GM21619 (cell line): ENCODE measurements around the gene IQSEC1.

ENCODE experiments used
- ATAC-seq: cut with Tn5 transposase; IDR thresholded peaks from one replicate; pipeline ENCODE4 v1.9.1; 2021; ENCODE audit not compliant: unreplicated experiment

Gene IQSEC1

DNA sequence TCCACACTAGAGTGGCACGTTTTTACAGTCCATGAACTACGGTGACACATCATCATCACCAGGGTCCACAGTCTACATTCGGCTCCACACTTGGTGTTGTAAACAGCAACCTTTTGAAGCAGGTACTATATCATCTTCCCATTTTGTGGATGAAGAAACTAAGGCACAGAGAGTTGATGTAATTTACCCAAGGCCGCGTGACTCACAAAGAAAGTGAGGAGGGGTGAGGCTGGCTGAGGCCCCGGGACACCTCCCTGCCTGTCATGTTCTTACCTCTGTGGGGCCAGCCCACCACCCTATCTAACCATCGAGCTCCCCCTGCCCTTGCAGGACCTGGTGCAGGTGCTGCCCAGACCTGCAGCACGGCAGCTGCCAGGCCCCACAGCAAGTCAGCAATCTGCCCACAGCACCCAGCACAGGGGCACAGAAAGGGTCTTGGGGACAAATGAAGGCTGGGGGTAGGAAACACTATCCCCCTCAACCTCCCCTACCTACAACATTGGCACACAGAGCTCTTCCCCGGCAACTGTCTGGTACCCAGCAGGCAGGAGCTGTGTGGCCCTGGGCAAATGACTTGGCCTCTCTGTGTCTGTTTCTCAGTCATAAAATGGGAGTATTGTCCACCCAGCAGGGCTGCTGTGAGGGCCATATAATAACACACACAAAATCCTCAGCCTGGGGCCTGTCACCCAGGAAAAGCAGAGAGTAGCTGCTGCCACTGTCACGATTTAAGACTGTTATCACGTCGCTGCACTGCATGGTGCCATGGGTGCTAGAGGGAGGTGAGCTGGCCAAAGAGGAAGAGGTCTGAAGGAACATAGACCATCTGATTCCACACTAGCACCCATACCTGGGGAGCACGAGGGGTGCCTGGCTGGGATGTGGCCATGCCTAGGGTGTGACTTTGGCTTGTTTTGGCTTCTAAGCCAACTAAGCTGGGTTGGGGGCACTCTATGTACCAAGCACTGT is 115.1 kb downstream of the IQSEC1 start:
- no peak for ATAC-seq

- ATAC-seq: no peak
Measured at GRCh38 chr3:12957339-12957738, 115.9 kb downstream of the IQSEC1 start.

DNA sequence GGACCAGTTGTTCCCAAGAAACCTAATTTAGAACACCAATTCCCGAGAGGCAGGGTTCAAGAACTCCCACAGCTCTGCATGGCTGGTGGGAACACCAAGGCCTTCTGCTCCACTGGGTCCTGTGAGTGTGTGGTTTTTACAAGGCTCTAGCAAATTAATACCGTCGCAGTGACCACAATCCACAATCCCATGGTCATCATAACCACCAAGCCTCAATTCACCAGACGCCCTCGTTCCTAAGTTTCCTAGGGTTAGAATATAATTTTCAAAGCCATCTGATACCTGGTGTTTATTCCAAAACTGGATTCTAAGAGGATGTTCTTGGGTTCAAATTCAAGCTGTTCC is 116.9 kb downstream of the IQSEC1 start:
- ATAC-seq: no peak

GRCh38 chr3:12955651-12956315 is 117.4 kb downstream of the IQSEC1 start:
- no peak for ATAC-seq

DNA sequence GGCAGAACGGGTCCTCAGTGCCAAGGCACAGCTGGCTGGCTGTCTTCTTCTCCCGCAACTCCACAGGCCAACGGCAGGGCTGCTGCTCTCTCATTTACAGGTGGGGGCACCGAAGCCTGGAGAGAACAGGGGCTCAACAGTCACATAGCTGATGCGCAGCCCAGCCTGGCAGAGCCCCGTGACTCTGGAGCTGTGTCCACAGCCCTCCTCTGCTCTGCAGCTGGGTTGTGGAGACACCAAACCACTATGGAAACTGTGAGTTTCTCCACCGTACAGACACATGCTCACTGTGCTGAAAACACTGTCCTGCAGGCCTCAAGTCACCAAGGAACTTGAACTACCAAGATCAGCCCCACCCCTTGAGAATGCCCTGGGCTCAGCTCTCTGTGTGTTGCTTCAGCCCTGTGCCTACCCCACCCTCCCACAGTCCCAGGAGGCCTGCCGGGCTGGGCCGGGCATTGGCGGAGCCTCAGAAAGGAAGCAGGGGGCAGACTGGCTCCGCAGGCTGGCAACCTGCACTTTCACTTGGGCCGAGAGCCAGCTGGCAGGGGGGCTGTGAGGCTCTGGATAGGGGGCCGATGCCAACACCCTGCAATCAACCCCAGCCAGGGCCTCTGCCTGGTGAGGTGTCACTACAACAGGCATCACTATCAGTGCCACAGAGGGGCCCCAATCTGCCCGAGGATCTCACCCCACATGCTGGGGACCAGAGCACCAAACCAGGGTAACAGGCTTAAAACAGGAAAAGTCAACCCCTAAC is 118.2 kb downstream of the IQSEC1 start:
- peak; percentile 61 for ATAC-seq

- no peak for ATAC-seq
Measured at GRCh38 chr3:12954180-12954579, 119.0 kb downstream of the IQSEC1 start.

GRCh38 chr3:12953201-12953995 is 119.8 kb downstream of the IQSEC1 start:
- no peak for ATAC-seq

DNA sequence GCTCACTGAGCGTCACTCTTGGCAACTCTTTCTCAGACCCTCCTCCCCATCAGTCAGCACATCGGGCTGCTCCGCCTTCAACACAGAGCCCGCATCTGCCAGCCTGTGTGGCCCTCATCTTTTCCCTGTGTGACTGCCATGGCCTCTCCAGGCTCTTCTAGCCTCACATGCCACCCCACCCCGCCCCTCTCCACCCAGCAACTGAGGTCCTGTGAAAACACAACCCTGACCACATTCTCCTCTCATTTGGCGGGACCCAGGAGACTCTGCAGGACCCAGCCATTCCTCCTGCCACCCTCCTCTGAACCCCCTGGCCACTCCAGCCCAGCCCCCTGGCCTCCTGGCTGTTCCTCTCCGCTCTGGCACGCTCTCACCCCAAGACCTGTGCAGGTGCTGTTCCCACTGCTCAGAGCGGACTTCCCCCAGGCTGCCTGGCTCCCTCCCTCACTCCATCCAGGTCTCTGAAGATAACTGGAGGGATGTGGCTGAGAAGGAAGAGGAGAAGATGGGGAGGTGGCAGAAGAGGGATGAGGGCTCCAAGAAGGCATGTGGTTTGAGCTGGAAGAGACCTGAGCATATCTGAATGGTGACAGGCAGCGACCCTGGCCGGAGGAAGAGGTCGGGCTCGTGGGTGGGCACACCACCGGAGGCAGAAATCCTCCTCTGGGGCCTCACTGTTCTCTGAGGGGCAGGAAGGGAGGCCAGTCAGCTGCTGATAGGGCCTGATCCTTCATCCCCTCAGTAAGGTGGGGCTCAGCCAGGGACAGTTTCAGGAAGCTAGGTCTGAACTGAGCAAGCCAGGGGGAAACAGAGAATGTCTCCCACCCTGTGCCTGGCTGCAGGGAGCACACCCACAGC is 120.7 kb downstream of the IQSEC1 start:
- no peak for ATAC-seq

GRCh38 chr3:12948891-12949711 is 124.1 kb downstream of the IQSEC1 start:
- peak; percentile 73 for ATAC-seq

DNA sequence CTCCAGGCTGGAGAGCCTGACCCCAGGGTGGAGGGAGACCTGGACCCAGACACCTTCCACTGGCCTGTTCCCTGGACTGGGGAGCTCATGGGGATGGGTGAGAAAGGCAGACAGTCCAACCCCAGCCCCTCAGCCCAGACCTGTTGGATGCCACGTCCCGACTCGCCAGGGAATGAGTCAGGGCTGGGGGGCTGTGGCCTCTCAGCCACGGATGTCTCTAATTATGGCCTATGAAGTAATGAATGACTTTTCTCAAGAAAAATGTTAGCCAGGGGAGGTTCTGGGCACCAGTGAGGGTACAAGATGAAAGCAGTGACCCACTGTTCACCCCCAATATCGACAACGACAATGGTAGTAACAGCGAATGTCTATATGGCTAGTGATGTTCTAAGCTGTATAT is 124.9 kb downstream of the IQSEC1 start:
- ATAC-seq: no peak

DNA sequence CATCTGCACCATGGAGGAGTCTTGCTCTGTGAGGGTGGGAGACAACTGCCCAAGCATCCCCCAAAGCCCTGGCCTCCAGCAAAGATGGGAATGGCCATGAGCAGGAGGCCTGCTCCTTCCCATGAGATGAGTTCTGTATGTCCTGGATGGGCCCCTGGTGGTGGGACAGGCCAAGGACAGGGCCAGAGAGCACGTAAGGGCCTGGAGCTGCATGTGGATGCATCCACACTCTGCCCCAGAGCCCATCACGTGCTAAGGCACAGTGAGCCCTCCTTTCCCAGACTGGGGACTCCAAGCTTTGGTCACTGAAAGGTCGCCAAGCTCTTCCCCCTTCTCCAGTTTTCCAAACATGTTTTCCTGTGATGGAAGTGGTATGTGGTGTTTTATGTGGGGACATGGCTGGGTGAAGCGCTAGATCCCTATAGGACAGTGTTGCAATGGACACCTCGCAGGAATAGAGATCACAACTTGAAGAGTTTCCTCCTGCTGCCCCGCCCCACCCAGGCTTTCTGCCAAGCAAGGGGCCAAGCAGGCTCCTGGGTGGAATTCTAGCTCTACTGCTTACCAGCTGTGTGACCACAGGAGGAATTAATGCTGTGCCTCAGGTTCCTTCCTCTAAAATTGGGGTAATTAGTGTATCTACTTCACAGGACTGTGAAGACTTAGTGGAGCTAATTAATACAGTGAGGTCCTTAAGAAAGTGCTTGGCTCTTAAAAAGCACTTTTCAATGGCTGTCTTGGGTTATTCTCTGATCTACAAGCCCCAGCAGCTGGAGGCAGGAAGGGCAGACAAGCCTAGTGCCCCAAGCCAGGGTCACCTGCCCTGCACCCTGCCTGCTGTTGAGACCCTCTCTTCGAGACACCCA is 125.5 kb downstream of the IQSEC1 start:
- ATAC-seq: no peak

GRCh38 chr3:12946649-12947316 is 126.4 kb downstream of the IQSEC1 start:
- no peak for ATAC-seq

DNA sequence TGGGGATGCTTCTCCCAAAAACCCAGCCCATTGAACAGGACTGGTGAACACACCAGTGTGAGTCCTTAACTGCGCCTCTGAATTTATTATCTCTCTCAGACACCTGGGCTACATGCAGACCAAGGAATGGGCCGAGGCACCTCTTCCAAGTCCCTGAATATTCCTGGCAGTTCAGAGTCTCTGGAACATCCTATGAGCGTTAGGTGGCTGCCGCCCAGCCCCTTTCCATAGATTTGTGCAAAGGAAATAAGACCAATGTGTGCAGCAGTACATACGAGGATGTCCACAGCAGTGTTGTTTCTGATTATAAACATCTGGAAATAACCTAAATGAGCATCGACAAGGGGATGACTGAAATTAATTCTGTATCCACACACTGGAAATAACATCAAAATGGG is 127.0 kb downstream of the IQSEC1 start:
- no peak for ATAC-seq

- no peak for ATAC-seq
Measured at GRCh38 chr3:12944849-12945248, 128.4 kb downstream of the IQSEC1 start.

DNA sequence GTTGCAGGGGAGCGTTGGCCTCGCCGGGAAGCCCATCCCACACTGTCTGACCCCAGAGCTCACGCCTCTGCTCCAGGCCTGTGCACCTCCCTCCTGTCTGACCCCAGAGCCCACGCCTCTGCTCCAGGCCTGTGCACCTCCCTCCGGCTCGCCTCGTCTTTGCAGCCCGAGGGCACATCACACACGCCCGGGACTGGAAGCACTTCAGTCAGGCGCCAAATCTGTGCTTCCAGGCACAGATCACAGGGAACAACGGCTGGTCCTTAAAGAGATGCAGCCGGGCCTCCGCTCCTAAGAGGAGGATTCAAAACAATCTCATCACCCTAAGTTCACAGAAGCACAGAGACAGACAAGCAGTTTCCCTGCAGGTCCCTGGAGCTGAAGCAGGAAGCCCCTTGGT is 128.8 kb downstream of the IQSEC1 start:
- ATAC-seq: no peak

- no peak for ATAC-seq
Measured at GRCh38 chr3:12943124-12944021, 129.9 kb downstream of the IQSEC1 start.
